Measurements from ENCODE around the gene NUP210L. TPM values are rescaled to one million over a fixed set of nuclear protein-coding genes. Genes with fewer than 3 reads are reported as not detected.
"Not testable (repeated sequence)": the region's sequence is repeated elsewhere in the genome, so short reads cannot be mapped to it uniquely, and the experiment has no call there.

Gene NUP210L
- total RNA-seq, 1 donor from 2014 or later, result 0.15 TPM

GRCh38 chr1:154151311-154151710 is 3.6 kb downstream of the NUP210L start:
- Mint-ChIP-seq H3K4me1 (ENCODE audit: unreplicated experiment) (peaks cover 20% of the 10 kb centered on the region), H3K27ac (ENCODE audit: unreplicated experiment) (no peak overlapping the region), H3K9me3 (ENCODE audit: unreplicated experiment) (no peaks in the 10 kb centered on the region), H3K36me3 (ENCODE audit: low read depth, unreplicated experiment) (no peaks in the 10 kb centered on the region), H3K4me3 (ENCODE audit: unreplicated experiment) (no peak overlapping the region), H3K27me3 (ENCODE audit: unreplicated experiment) (no peaks in the 10 kb centered on the region)
- DNase-seq (ENCODE audit: low spot score), result no peak
- no peak for TF ChIP-seq CTCF (IDR thresholded peaks at IDR 0.05; ENCODE audit: unreplicated experiment)

GRCh38 chr1:154148807-154149206 is 6.1 kb downstream of the NUP210L start:
- Mint-ChIP-seq H3K27me3 (ENCODE audit: unreplicated experiment) (no peaks in the 10 kb centered on the region), H3K36me3 (ENCODE audit: low read depth, unreplicated experiment) (no peaks in the 10 kb centered on the region), H3K9me3 (ENCODE audit: unreplicated experiment) (no peaks in the 10 kb centered on the region), H3K4me3 (ENCODE audit: unreplicated experiment) (no peak overlapping the region), H3K4me1 (ENCODE audit: unreplicated experiment) (peaks cover 7% of the 10 kb centered on the region), H3K27ac (ENCODE audit: unreplicated experiment) (peak overlapping the region; percentile 11)
- no peak for DNase-seq (ENCODE audit: low spot score)
- TF ChIP-seq CTCF (IDR thresholded peaks at IDR 0.05; ENCODE audit: unreplicated experiment), result no peak

- H3K36me3 Mint-ChIP-seq (ENCODE audit: low read depth, unreplicated experiment); H3K4me3 Mint-ChIP-seq (ENCODE audit: unreplicated experiment); H3K27ac Mint-ChIP-seq (ENCODE audit: unreplicated experiment); H3K9me3 Mint-ChIP-seq (ENCODE audit: unreplicated experiment); H3K27me3 Mint-ChIP-seq (ENCODE audit: unreplicated experiment); H3K4me1 Mint-ChIP-seq (ENCODE audit: unreplicated experiment); DNase-seq (ENCODE audit: low spot score): not testable (repeated sequence)
These were observed 7.4 kb downstream of the NUP210L start for GRCh38 chr1:154147505-154147904.

- no peaks in the 10 kb centered on the region for H3K27me3 Mint-ChIP-seq (ENCODE audit: unreplicated experiment)
- DNase-seq (ENCODE audit: low spot score), result no peak
- H3K4me3 Mint-ChIP-seq (ENCODE audit: unreplicated experiment), result no peak overlapping the region
- no peak overlapping the region for H3K27ac Mint-ChIP-seq (ENCODE audit: unreplicated experiment)
- peaks cover 7% of the 10 kb centered on the region for H3K4me1 Mint-ChIP-seq (ENCODE audit: unreplicated experiment)
- H3K36me3 Mint-ChIP-seq (ENCODE audit: low read depth, unreplicated experiment), result no peaks in the 10 kb centered on the region
- H3K9me3 Mint-ChIP-seq (ENCODE audit: unreplicated experiment), result no peaks in the 10 kb centered on the region
- TF ChIP-seq CTCF (IDR thresholded peaks at IDR 0.05; ENCODE audit: unreplicated experiment), result peak; percentile 73
These were observed 8.9 kb downstream of the NUP210L start for GRCh38 chr1:154145986-154146385.

GRCh38 chr1:154142358-154142757 is 12.5 kb downstream of the NUP210L start:
- Mint-ChIP-seq H3K27me3 (ENCODE audit: unreplicated experiment) (no peaks in the 10 kb centered on the region), H3K27ac (ENCODE audit: unreplicated experiment) (no peak overlapping the region), H3K9me3 (ENCODE audit: unreplicated experiment) (no peaks in the 10 kb centered on the region), H3K4me3 (ENCODE audit: unreplicated experiment) (no peak overlapping the region), H3K36me3 (ENCODE audit: low read depth, unreplicated experiment) (no peaks in the 10 kb centered on the region), H3K4me1 (ENCODE audit: unreplicated experiment) (no peaks in the 10 kb centered on the region)
- TF ChIP-seq CTCF (IDR thresholded peaks at IDR 0.05; ENCODE audit: unreplicated experiment), result no peak
- no peak for DNase-seq (ENCODE audit: low spot score)

GRCh38 chr1:154141240-154141639 is 13.6 kb downstream of the NUP210L start:
- Mint-ChIP-seq H3K27ac (ENCODE audit: unreplicated experiment) (no peak overlapping the region), H3K9me3 (ENCODE audit: unreplicated experiment) (no peaks in the 10 kb centered on the region), H3K27me3 (ENCODE audit: unreplicated experiment) (no peaks in the 10 kb centered on the region), H3K4me1 (ENCODE audit: unreplicated experiment) (no peaks in the 10 kb centered on the region), H3K4me3 (ENCODE audit: unreplicated experiment) (no peak overlapping the region), H3K36me3 (ENCODE audit: low read depth, unreplicated experiment) (no peaks in the 10 kb centered on the region)
- DNase-seq (ENCODE audit: low spot score), result no peak
- no peak for TF ChIP-seq CTCF (IDR thresholded peaks at IDR 0.05; ENCODE audit: unreplicated experiment)
